WTC11 (cell line): ENCODE results near the gene MRPS18A. TPM values are rescaled to one million over a fixed set of nuclear protein-coding genes. Genes with fewer than 3 reads are reported as not detected.

Experiments
- ATAC-seq: fragments of 200-7000 bp; cut with Tn5 transposase; 2 replicates; pipeline ENCODE4 v1.10.0; 2021; ENCODE audit warnings: mild to moderate bottlenecking, moderate library complexity
- CTCF ChIA-PET: fragments of 300-600 bp; sonication (Branson Sonifier 250); formaldehyde crosslinking; loops from one replicate; lab custom pipeline; 2021; ENCODE audit warnings: antibody characterized with exemption; lab: Charles Lee
- POLR2A ChIA-PET: fragments of 350-600 bp; sonication (Branson Sonifier 250); formaldehyde crosslinking; loops from one replicate; lab custom pipeline; 2021; ENCODE audit warnings: antibody characterized with exemption; lab: Charles Lee
- DNase-seq: peaks from one replicate; pipeline ENCODE4 v3.0.0; 2021; ENCODE audit warnings: low spot score
- H3K27ac Mint-ChIP-seq: 2 replicates; pipeline ENCODE4 v1.8.0; 2021; ENCODE audit warnings: mixed read lengths
- H3K27me3 Mint-ChIP-seq: 2 replicates; pipeline ENCODE4 v1.8.0; 2021; ENCODE audit warnings: low read depth, mild to moderate bottlenecking, moderate library complexity, mixed read lengths
- H3K36me3 Mint-ChIP-seq: 2 replicates; pipeline ENCODE4 v1.8.0; 2021; ENCODE audit warnings: mixed read lengths
- H3K4me1 Mint-ChIP-seq: 2 replicates; pipeline ENCODE4 v1.8.0; 2022; ENCODE audit warnings: mixed read lengths
- H3K4me3 Mint-ChIP-seq: 2 replicates; pipeline ENCODE4 v1.8.0; 2021; ENCODE audit warnings: mild to moderate bottlenecking, moderate library complexity, mixed read lengths
- H3K9me3 Mint-ChIP-seq: 2 replicates; pipeline ENCODE4 v1.8.0; 2021; ENCODE audit warnings: mixed read lengths
- CREM ChIP-seq: sonication (generic); formaldehyde crosslinking; IDR thresholded peaks from 2 replicates; pipeline ENCODE4 v1.8.1; 2022; ENCODE audit warnings: mild to moderate bottlenecking, missing genetic modification reagents, moderate library complexity
- E2F5 ChIP-seq: sonication (generic); formaldehyde crosslinking; IDR thresholded peaks from 2 replicates; pipeline ENCODE4 v1.8.1; 2022; ENCODE audit warnings: mild to moderate bottlenecking, moderate library complexity, missing genetic modification reagents
- ETV6 ChIP-seq: sonication (generic); formaldehyde crosslinking; IDR thresholded peaks from 2 replicates; pipeline ENCODE4 v1.8.1; 2022; ENCODE audit warnings: mild to moderate bottlenecking, missing genetic modification reagents
- FOXP1 ChIP-seq: sonication (generic); formaldehyde crosslinking; IDR thresholded peaks from 2 replicates; pipeline ENCODE4 v1.8.0; 2022; ENCODE audit warnings: missing genetic modification reagents, mild to moderate bottlenecking, moderate library complexity, borderline replicate concordance
- HMGXB4 ChIP-seq: sonication (generic); formaldehyde crosslinking; IDR thresholded peaks from 2 replicates; pipeline ENCODE4 v1.8.1; 2023; ENCODE audit warnings: mild to moderate bottlenecking, moderate library complexity, missing genetic modification reagents
- MAX ChIP-seq: sonication (generic); formaldehyde crosslinking; IDR thresholded peaks from 2 replicates; pipeline ENCODE4 v1.8.0; 2022; ENCODE audit warnings: mild to moderate bottlenecking, missing genetic modification reagents
- MLX ChIP-seq: sonication (generic); formaldehyde crosslinking; IDR thresholded peaks from 2 replicates; pipeline ENCODE4 v1.8.1; 2023; ENCODE audit warnings: mild to moderate bottlenecking, missing genetic modification reagents, moderate library complexity
- PREB ChIP-seq: sonication (generic); formaldehyde crosslinking; IDR thresholded peaks from 2 replicates; pipeline ENCODE4 v1.8.1; 2022; ENCODE audit warnings: mild to moderate bottlenecking, missing genetic modification reagents, moderate library complexity, borderline replicate concordance
- SMAD4 ChIP-seq: sonication (generic); formaldehyde crosslinking; IDR thresholded peaks from 2 replicates; pipeline ENCODE4 v1.8.0; 2022; ENCODE audit warnings: mild to moderate bottlenecking, missing genetic modification reagents
- STAT6 ChIP-seq: sonication (generic); formaldehyde crosslinking; conservative IDR thresholded peaks from 2 replicates; pipeline ENCODE4 v1.8.1; 2023; ENCODE audit warnings: mild to moderate bottlenecking, low read depth, missing genetic modification reagents, moderate library complexity
- TCF7 ChIP-seq: sonication (generic); formaldehyde crosslinking; IDR thresholded peaks from 2 replicates; pipeline ENCODE4 v1.8.0; 2022; ENCODE audit warnings: mild to moderate bottlenecking, low read depth, missing genetic modification reagents, moderate library complexity
- ZNF396 ChIP-seq: fragments of 250-450 bp; sonication (Bioruptor Pico); IDR thresholded peaks from 2 replicates; pipeline ENCODE4 v1.8.0; 2021; ENCODE audit warnings: mild to moderate bottlenecking, moderate library complexity, borderline replicate concordance
- ZNF423 ChIP-seq: fragments of 250-450 bp; sonication (Bioruptor Pico); IDR thresholded peaks from 2 replicates; pipeline ENCODE4 v2.1.2; 2022; ENCODE audit warnings: mild to moderate bottlenecking, moderate library complexity
- ZNF532 ChIP-seq: fragments of 250-450 bp; sonication (Bioruptor Pico); IDR thresholded peaks from 2 replicates; pipeline ENCODE4 v1.9.0; 2021; ENCODE audit warnings: mild to moderate bottlenecking, borderline replicate concordance
- total RNA-seq: library from RNA; stranded (reverse); gene quantifications from 3 replicates; pipeline ENCODE4 v1.2.3, GENCODE V29; 2021

MRPS18A gene
- total RNA-seq, 1 experiment from 2014 or later: 61.6 TPM

- no peak for TF ChIP-seq E2F5 (CRISPR knock-in tag)
- no peak for TF ChIP-seq ZNF396 (CRISPR knock-in tag)
- no peak for TF ChIP-seq ZNF532 (CRISPR knock-in tag)
- TF ChIP-seq ZNF423 (CRISPR knock-in tag): no peak
Observed at GRCh38 chr6:43683708-43684455, 3.7 kb downstream of the MRPS18A start (continued).

- DNase-seq (no peak), ATAC-seq (no peak)
- ChIA-PET CTCF (interaction anchor here (0.8 to 0.9 kb wide), 2 partner anchors 15 to 92 kb away, joined by 3 read pairs; no protein-coding TSS in a partner anchor), POLR2A (no interaction called here)
- Mint-ChIP-seq H3K9me3 (no peaks in the 10 kb centered on the region), H3K27me3 (no peaks in the 10 kb centered on the region), H3K4me3 (no peak overlapping the region), H3K36me3 (peaks cover 21% of the 10 kb centered on the region), H3K27ac (peak overlapping the region; percentile 79; the same call in 1 of the 2 replicates), H3K4me1 (peaks cover 22% of the 10 kb centered on the region)
- TF ChIP-seq SMAD4 (CRISPR knock-in tag) (no peak), FOXP1 (CRISPR knock-in tag) (no peak), CREM (CRISPR knock-in tag) (no peak), HMGXB4 (no peak), STAT6 (CRISPR knock-in tag) (no peak), MAX (CRISPR knock-in tag) (no peak), TCF7 (CRISPR knock-in tag) (no peak), ETV6 (no peak), PREB (CRISPR knock-in tag) (no peak), ZNF423 (CRISPR knock-in tag) (no peak), MLX (no peak)
Observed at GRCh38 chr6:43682724-43683429, 4.7 kb downstream of the MRPS18A start.
